Measurements from ENCODE around the gene REELD1.
A peak's percentile ranks its signal among the peaks of the same experiment; 100 is the strongest.

REELD1 gene

DNA sequence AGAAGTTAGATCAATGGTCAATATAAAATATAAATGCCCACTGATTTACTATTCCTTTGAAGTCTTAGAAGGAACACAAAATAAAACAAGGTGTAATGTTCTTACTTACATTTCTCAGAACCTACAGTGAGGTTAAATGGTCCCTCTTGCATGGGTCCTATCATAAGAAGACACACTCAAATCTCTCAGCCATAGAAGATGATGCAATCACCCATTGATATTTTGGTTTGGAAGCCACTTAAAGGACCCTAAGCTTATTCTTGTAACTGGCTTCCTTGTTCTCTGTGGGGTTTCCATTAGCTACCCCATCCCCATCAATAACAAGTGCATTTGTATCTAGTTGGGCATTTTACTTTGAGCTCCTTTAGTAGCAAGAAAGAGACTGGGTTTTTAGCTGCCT is 15.1 kb downstream of the REELD1 start:
- no peak for DNase-seq

DNA sequence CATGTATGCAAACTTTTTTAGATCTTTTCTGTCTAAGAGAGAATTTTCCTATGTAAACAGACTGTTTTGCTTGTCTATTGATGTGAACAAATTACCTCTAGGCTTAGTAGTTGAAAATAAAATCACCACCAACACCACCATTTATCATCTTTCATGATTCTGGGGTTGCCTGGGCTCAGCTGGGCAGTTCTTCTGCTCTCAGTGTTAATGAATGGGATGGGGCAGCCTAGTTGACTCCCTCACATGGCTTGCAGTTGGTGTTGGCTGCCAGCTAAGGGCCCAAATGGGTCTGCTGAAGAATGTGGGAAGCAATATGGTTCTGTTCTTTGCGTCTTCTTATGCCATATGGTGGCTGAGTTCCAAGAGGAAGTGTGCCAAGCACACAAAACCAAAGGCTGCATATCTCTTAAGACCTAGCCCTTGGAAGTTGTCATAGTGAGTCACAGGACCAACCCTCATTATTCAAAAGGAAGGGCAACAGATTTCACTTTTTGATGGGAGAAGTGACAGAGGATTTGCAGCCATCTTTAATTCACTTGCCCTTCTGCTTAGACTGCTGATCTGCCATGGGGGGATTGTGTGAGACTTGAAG is 17.9 kb downstream of the REELD1 start:
- DNase-seq = no peak

DNA sequence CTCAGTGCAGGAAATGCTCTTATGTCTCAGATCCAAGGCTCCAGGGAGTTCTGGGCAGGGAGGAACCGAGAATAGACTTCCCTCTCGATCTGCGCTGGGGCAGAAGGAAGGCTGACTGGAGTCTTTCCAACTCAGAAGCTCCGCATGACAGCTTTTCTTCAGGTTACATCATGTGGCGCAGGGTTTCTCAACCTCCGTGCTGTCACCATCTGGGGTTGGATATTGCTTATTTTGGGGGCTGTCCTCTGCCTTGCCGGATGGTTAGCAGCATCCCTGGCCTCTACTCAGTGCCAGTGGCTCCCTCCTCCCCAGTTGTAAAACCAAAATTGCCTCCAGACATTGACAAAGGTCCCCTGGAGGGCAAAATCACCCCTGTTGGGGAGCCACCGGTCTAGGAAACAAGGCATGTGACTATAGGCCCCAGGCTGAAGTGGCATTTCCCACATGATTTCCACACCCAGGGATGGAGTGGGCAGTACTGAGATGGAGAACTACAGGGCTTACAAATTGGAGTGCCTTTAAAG is 21.4 kb downstream of the REELD1 start:
- DNase-seq = peak; percentile 71

DNA sequence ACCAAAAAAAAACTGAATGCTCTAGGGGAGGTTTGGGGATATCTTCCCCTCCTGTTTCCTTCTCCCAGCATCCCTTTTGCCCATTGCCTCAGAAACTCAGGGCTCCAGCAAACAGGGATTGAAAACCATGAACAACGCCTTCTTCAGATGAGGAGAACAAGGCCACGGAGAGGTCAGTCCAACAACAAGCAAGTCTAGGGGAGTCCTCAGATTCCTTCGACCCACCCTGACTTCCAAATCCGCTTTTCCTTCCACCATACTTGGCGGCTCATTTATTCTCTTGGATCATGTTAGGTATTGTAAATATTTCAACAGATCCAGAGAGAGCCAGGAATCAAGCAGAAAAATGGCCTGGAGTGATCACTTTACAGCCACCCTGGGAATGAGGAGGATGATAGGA is 21.9 kb downstream of the REELD1 start:
- no peak for DNase-seq

DNA sequence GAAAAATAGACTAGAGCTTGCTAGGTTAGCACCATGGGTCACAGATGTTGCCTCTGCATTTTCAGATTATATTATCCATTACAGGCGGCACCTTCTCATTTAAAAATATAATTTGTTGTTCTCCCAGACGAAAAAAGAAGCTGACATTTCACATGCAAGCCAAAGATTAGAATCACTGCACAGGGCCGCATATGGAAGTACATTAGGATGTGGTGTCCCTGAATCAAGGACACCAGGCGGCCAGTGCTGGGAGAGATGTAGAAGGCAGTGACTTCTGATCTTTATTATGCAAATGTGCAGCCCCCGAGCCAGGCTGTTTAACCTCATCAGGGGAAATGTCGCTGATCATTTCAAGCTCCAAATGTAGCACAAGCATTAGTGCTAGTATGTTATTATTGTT is 22.8 kb downstream of the REELD1 start:
- DNase-seq = no peak

DNA sequence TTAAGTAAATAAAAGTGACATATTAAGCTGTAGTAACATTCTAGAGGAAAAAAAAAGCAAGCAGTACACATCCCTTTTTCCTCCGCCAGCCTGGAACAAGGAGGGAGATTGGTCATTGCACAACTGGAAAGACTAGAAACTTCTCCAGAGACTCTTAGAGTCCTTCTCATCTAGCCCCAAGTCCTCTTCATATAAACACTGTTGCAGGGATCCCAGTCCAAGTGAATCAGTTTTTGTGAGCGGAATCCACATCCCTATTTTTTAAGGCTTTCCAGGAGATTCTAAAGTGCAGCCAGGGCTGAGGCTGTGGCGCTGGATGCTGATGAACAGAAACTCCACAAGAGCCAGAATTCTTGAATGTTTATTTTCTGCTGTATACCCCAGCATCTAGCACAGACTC is 23.8 kb downstream of the REELD1 start:
- no peak for DNase-seq

DNA sequence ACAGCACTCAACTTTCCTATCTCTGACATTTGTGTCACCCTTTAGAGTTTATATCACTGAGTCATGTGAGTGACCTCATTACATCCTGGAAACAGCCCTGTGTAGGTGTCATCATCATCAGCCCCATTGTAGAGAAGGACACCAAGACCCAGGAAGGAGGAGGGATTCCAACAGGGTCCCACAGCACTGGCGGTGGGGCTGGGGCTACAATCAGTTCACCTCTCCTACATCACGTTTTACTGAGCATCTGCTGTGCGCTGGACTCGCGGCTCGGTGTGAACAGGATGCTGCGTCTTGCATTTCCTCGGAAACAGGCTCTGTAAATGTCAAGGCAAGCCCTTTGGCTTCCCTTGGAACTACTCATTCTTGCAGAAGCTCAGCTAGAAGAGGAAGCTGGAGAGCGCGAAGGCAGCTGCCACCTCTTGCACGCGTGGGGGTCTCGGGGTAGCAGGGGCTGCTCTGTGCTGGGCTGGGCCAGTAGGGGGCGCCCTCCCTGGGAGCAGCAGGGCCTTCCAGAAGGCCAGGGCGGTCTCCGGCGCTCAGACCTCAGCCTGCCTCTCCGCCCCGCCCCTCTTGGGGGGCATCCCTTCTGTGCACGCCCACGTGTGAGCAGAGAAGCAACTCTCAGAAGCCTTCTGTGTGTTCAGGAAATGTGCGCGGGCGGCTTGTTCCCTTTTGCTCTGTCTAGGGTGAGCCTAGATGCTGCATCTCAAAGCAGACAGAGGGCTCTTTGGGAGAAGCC is 29.0 kb downstream of the REELD1 start:
- no peak for DNase-seq

DNA sequence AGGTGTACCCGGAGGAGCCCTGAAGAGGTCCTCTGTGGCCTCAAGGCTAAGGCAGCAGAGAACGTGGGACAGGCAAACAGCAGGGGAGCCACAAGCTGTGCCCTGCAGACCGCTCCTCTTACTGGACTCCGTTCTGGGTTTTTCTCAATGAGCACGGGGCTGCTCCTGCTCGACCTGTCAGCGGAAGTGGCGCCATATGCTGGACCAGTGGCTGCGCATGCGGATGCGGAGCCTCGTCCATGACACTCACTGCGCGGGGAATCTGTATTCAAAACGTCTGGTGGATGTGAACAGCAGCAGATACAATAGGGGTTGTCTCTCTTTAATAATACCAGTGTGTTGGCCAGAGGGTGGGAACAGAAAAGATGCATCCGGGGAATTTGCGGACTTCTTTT is 29.5 kb downstream of the REELD1 start:
- no peak for DNase-seq

DNA sequence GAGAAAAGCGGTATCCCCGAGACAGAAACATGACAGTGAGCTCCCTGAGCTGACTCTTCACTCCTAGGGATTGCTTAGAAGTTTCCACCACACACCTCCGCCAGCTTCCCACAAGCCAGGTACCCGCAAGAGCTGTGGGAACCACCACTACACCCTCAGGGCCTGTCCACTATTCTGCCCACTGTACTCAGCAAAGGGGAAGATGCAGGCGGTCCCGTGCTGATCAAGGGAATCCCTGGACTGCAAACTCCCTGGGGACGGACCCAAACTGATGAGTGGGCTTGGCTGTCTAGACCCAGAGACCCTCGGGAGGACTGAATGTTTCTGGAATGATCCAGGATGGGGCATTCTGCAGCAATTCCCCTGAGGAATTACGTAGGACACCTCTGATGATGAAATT is 30.2 kb downstream of the REELD1 start:
- no peak for DNase-seq

DNA sequence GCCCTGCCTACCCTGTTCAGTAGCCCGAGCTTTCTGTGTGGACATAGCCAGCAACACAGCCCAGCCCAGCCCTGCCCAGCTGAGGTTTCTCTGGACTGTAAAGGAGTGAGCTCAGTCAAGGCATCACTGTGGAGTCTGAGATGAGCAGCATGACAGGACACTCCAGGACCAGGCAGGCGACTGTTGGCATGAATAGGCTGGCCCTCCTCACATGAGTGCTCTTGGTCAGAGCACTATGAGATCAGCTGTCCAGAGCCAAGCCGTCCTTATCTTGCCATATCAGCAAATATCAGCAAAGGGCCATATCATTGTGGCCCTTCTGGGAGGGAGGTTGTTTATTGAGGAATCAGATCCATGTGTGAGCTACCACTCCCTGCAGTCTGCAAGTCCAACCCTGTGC is 30.9 kb downstream of the REELD1 start:
- DNase-seq = no peak

DNA sequence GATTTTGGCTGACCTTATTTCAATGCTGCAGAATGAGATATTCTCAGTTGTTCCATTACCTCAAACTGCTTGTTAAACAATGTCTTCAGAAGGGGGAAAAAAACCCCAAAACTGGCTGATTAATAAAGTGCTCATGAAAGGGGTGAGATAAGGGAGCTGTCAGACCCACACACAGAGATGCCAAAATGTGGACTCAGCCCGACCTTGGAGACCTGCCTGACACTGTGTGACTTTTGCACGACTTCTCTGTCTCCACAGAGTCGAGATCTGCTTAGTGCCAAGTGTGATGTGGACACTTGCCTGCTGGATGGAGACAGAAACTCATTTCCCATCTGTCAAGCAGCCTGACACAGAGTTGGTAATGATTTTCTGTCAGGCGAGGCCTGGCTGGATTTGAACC is 31.5 kb downstream of the REELD1 start:
- DNase-seq = no peak

DNA sequence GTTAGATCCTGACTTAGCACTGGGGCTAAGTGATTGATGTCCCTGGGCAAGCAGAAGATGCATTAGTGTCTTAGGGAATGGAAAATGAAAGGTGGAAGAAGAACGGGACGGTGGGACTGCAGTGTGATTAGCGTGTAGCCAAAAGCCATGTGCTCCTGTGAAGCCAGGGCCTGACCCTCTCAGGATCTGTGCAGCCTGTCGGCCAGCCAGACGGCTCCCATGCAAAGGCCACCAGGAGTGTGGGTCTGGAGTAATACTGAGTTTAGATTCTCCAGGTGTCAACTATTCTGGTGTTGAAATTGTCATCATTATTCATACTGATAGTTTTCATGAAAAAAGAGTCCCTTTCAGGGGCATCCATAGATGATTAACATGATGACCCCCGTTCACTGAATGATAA is 32.0 kb downstream of the REELD1 start:
- DNase-seq = no peak

DNA sequence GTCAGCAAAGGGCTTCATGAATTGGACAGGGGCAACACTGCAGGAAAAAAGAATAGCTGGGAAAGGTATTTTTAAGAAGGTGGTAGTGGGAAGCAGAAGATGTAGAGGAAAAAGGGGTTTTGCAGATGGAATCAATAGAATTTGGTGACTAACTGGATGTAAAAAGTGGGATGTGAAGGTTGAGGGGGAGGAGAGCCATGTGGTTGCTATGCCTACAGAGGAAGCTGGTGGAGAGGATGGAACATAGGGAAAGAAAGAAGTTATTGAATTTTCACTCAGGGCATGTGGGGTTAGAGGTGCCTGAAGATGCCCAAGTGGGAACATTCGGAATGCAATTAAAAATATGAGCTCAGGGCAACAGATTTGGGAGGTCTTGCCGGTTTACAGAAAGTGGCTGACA is 33.0 kb downstream of the REELD1 start:
- no peak for DNase-seq

DNA sequence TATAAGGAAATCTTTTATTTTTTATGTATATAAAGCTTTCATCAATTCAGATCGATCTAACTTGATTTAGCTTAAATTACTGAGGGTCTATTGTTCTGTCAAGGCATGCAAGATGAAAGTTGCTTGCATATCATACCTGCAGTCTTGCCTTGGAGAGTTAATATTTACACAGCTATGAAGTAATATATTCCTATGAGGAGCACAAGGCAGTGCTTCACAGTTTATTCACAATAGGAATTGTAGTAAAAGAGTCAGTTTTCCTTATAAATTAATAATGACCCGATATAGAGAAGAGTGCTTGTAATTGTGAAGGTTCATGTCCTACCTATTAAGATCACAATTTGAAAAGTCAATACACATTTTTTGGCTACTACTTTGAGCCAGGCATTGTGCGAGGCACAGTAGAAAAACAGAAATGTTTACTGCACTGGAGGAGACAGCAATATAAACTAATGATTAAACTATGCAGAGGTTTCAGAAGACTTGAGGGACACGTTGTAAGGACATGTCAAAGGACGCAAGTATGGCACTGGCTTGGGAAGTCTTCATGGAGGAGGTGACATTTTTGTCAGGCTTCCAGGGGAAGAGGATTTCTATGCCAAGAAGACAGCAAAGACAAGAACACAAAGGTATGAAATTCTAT is 38.8 kb downstream of the REELD1 start:
- no peak for DNase-seq

DNA sequence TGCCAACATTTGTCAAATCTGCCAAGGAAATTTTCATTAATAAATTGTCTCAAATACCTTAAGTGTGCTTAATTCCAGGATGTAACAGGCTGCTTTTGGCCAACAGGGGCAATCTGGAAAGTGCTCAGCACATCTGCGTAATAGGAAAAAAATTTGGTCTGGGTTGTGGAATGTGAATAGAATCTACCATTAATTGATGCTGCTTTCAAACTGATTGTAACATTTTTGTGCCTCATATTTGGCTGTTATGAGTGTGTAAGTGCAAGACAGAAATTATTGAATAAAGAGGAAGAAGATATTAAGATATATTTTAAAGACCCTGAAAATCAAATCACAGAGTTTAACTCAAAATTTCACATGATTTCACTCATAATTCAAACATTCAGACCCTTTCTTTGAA is 41.1 kb downstream of the REELD1 start:
- no peak for DNase-seq

DNA sequence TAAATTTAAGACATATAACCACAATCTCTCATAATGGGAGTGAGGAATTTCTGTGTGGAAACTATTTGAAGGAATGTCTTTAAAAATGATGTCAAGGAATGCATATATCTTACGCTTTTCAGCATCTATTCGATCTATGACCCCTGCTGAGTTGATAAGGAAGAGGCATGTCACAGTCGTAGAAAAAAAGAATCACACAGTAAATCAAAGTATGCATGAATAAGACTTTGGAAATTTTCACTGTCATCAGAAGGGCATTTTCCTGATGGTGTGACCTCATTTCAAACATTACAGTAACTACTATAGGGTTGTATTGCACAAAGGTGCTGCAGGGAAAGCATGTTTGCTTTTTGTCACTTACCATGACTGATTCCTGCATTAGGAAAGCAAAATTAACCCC is 41.5 kb downstream of the REELD1 start:
- no peak for DNase-seq

DNA sequence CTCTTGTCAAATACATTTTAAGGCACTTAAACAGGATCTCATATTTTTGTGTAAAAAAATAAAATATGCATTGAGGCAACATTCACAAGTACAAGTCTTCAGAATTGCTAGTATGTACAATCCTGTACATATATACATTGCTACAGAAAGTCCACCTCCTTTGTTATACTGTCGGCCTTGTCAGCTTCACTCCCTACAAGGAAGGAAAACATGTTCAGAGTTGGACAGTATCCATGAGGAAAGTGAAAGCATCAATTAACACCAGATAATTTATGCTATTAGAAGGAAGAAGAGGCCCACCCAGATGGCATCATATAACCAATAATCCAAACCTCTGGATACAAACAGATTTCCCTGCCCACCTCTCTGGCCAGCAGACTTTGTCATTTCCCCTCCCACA is 42.0 kb downstream of the REELD1 start:
- no peak for DNase-seq

DNA sequence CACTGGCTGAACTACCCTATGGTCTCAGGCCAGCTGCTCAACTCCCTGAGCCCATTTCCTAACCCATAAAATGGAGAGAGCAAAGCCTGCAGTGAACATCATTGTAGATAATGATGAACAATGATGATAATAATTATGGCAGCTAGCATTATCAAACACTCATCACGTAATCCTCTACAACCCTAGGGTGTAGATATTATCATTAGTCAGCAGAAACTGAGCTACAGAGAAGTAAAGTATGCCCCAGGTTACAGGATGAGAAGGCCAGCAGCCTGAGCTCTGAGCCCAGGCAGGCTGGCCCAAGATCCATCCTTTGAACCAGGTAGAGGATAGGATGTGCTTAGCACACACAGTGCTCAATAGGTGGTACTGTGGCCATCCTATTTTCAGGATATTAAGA is 43.2 kb downstream of the REELD1 start:
- DNase-seq = no peak

DNA sequence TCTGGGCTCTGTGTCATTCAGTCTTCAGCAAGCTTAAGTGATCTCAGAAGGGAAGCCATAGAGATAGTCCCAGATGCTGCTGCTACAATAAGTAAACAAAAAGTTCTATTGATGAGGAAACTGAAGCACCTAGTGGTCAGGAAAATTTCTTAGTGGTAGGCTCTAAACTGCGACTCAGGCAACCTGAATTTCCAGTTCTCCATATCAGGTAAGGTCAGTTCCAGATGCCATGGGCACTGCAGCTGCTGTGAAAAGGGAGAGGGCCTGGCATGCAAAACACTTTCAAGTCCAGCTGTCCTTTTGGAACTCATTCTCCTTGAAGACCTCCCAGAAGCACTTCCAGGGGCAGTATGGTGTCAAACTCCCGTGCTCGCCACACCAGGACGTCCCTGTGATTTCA is 46.2 kb downstream of the REELD1 start:
- no peak for DNase-seq

DNA sequence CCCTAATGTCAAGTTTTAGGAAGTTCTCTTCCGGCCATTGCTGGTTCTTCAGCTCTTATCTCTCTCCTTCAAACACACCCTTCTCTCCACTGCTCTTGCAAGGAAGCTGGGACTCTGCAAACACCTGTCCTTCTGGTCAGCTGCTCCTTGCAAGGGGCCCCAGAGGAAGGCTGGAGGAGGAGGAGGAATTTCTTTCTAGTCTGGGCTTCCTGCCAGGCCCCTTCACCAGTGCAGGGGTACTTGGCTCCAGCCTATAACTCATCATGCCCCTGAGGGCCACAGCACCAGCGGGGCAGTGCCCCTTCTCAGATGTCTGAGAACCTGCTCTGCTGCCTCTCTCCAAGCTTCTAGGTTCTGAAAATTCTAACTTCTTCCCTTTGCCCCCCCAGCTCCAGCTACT is 46.7 kb downstream of the REELD1 start:
- no peak for DNase-seq

DNA sequence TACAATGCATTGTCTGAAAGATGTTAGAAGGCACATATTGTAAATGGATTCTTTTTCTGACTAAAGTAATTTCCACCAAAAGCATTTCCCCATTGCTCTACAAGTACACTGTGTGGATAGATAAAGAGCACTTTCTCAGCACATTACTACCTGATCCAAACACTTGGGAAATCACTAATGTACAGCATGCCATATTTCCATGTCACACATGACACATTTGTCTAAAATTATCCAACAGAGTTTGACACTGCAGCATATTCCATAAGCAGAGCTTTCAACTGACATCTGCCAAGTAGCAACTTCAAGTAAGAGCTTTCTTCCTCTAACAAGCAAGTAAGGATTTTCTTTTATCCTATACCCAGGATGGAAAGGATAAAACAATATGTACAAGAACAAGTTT is 49.5 kb downstream of the REELD1 start:
- no peak for DNase-seq

DNA sequence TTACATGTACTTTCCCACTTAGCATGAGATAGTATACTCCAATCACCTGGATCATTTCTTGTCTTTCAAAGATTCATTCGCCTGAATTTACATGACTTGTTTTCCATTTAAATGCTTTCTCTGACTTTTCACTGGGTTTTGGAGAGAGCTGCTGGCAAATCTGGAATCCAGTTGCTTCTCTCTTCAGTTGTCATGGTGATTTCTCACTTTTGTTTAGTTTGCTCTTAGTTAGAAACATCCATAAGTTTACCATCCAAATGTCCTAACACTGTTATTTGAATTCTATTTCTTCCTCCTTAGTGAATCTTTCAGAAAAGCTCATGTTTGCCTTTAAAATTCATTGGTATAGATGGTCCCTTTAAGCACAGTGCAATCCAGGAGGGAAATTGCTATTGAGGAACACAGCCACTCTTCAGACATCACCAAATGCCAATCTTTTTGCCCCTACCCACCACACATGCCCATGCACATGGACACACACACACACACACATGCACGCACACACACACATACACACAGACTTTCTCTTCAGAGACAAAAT is 51.7 kb downstream of the REELD1 start:
- no peak for DNase-seq

DNA sequence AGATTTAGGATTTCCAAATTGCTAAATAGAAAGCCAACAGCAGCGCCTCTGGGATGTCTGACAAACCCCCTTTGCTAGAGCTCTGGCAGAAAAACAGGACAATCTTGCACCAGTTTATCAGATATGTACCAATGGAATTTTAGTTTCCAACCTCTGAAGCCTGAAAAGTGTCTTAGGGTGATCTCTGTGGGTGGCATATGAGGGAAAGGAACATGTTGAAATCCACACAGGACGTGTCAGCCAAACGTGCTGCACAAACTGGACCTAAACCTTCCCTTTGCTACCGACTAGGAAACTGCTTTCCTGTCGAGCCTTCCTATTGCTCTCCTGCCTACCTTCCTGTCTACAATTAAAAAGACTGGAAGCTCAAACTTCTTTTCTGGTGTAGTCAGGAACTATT is 53.5 kb downstream of the REELD1 start:
- no peak for DNase-seq

DNA sequence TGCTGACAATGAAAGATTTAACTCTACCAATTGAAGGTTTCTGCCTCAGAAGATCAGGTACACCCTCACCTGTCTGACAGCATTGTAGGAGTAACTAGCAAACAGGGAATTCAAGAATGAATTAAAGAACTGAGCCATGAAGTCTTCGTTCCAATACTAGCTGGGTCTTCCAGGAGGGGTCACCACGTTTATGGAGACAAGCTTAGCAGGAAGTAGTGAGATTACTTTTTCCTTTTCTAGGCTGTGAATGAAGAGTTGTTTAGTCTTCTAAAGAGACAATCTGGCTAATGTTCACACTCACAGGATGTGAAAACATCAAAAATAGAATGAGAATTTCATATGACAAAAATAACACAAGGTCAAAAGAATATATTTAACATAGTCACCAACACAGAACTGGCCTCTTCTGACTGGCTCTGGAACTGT is 54.9 kb downstream of the REELD1 start:
- no peak for DNase-seq
